WERI-Rb-1 (cell line): ENCODE data around the gene MIB1.

Experiments used
- DNase-seq: peaks from one replicate; pipeline ENCODE4 v3.0.0-alpha.2; 2020
- H3K27ac ChIP-seq: fragments of 250-450 bp; sonication (Bioruptor Pico); 2 replicates; pipeline ENCODE4 v1.5.1; 2020; ENCODE audit warnings: mild to moderate bottlenecking, moderate library complexity
- H3K27me3 ChIP-seq: fragments of 250-450 bp; sonication (Bioruptor Pico); 2 replicates; pipeline ENCODE4 v1.5.1; 2021; ENCODE audit warnings: mild to moderate bottlenecking, low read depth, moderate library complexity; ENCODE audit not compliant: insufficient read depth, severe bottlenecking
- H3K36me3 ChIP-seq: fragments of 250-450 bp; sonication (Bioruptor Pico); 2 replicates; pipeline ENCODE4 v1.5.1; 2020; ENCODE audit warnings: mild to moderate bottlenecking, moderate library complexity
- H3K4me3 ChIP-seq: 2 replicates; pipeline ENCODE4 v1.5.1; 2011; ENCODE audit warnings: low read depth, mild to moderate bottlenecking, control low read depth, low read length
- H3K9me3 ChIP-seq: fragments of 250-450 bp; sonication (Bioruptor Pico); 2 replicates; pipeline ENCODE4 v1.5.1; 2021; ENCODE audit warnings: mild to moderate bottlenecking, moderate library complexity; ENCODE audit not compliant: severe bottlenecking
- TF ChIP-seq, protein P1 (sequence below): IDR thresholded peaks from 2 replicates; pipeline ENCODE4 v1.5.1; 2011; ENCODE audit warnings: low read depth, mild to moderate bottlenecking, control low read depth, inconsistent platforms, low read length

MIB1 gene

GRCh38 chr18:21889570-21889969 lies 149.0 kb downstream of the MIB1 start:
- DNase-seq, result no peak
- TF ChIP-seq, protein P1, sequence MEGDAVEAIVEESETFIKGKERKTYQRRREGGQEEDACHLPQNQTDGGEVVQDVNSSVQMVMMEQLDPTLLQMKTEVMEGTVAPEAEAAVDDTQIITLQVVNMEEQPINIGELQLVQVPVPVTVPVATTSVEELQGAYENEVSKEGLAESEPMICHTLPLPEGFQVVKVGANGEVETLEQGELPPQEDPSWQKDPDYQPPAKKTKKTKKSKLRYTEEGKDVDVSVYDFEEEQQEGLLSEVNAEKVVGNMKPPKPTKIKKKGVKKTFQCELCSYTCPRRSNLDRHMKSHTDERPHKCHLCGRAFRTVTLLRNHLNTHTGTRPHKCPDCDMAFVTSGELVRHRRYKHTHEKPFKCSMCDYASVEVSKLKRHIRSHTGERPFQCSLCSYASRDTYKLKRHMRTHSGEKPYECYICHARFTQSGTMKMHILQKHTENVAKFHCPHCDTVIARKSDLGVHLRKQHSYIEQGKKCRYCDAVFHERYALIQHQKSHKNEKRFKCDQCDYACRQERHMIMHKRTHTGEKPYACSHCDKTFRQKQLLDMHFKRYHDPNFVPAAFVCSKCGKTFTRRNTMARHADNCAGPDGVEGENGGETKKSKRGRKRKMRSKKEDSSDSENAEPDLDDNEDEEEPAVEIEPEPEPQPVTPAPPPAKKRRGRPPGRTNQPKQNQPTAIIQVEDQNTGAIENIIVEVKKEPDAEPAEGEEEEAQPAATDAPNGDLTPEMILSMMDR, result no peak

GRCh38 chr18:21894619-21895367 lies 154.2 kb downstream of the MIB1 start:
- no peak overlapping the region for H3K4me3 ChIP-seq
- TF ChIP-seq, protein P1, result no peak
- DNase-seq, result no peak

More at GRCh38 chr18:21889570-21889969, 149.0 kb downstream of the MIB1 start:
- Histone ChIP-seq H3K27me3 (peaks cover 23% of the 10 kb centered on the region), H3K27ac (no peak overlapping the region), H3K9me3 (peaks cover 13% of the 10 kb centered on the region), H3K36me3 (no peaks in the 10 kb centered on the region), H3K4me3 (no peak overlapping the region)

GRCh38 chr18:21896732-21897336 lies 156.2 kb downstream of the MIB1 start:
- Histone ChIP-seq H3K36me3 (no peaks in the 10 kb centered on the region), H3K4me3 (no peak overlapping the region), H3K27ac (no peak overlapping the region), H3K9me3 (no peaks in the 10 kb centered on the region), H3K27me3 (peaks cover 31% of the 10 kb centered on the region)
- no peak for DNase-seq
- TF ChIP-seq, protein P1, result no peak

More at GRCh38 chr18:21894619-21895367, 154.2 kb downstream of the MIB1 start:
- no peaks in the 10 kb centered on the region for H3K9me3 ChIP-seq
- H3K36me3 ChIP-seq, result no peaks in the 10 kb centered on the region
- no peak overlapping the region for H3K27ac ChIP-seq
- H3K27me3 ChIP-seq, result peaks cover 22% of the 10 kb centered on the region

GRCh38 chr18:21897811-21898210 lies 157.2 kb downstream of the MIB1 start:
- TF ChIP-seq, protein P1, result peak; percentile 86
- Histone ChIP-seq H3K27ac (no peak overlapping the region), H3K27me3 (peaks cover 39% of the 10 kb centered on the region), H3K9me3 (no peaks in the 10 kb centered on the region), H3K4me3 (no peak overlapping the region), H3K36me3 (no peaks in the 10 kb centered on the region)
- DNase-seq, result peak; percentile 50

- Histone ChIP-seq H3K36me3 (no peaks in the 10 kb centered on the region), H3K27me3 (peaks cover 60% of the 10 kb centered on the region), H3K4me3 (no peak overlapping the region), H3K27ac (no peak overlapping the region), H3K9me3 (no peaks in the 10 kb centered on the region)
- TF ChIP-seq, protein P1, result no peak
- no peak for DNase-seq
Observed at GRCh38 chr18:21900605-21901352, 160.2 kb downstream of the MIB1 start.
